ENCODE data around the gene KRT27. TPM values are rescaled to one million over a fixed set of nuclear protein-coding genes. Genes with fewer than 3 reads are reported as not detected.
"Not testable (repeated sequence)": the region's sequence is repeated elsewhere in the genome, so short reads cannot be mapped to it uniquely, and the experiment has no call there.

KRT27 gene
- total RNA-seq, 1 experiment from 2014 or later, result 6.9 TPM

- in situ Hi-C loops (cut with HindIII; ENCODE audit: low pct_unique_long_range_greater_than_20kb, low sequenced_read_pairs); DNase-seq (ENCODE audit: low read depth, low spot score): not testable (repeated sequence)
Observed at GRCh38 chr17:40814657-40815056, 32.3 kb upstream of the KRT27 start.

- DNase-seq (ENCODE audit: low read depth, low spot score), result no peak
Observed at GRCh38 chr17:40813804-40814203, 31.5 kb upstream of the KRT27 start.

GRCh38 chr17:40812639-40813038 lies 30.3 kb upstream of the KRT27 start:
- no peak for DNase-seq (ENCODE audit: low read depth, low spot score)
- in situ Hi-C loops (cut with HindIII; ENCODE audit: low pct_unique_long_range_greater_than_20kb, low sequenced_read_pairs), result no loop called here

More at GRCh38 chr17:40813804-40814203, 31.5 kb upstream of the KRT27 start:
- in situ Hi-C loops (cut with HindIII; ENCODE audit: low pct_unique_long_range_greater_than_20kb, low sequenced_read_pairs), result no loop called here

- no peak for DNase-seq (ENCODE audit: low read depth, low spot score)
- in situ Hi-C loops (cut with HindIII; ENCODE audit: low pct_unique_long_range_greater_than_20kb, low sequenced_read_pairs), result no loop called here
Observed at GRCh38 chr17:40810494-40810893, 28.1 kb upstream of the KRT27 start.

- no peak for DNase-seq (ENCODE audit: low read depth, low spot score)
- in situ Hi-C loops (cut with HindIII; ENCODE audit: low pct_unique_long_range_greater_than_20kb, low sequenced_read_pairs), result no loop called here
Observed at GRCh38 chr17:40809721-40810421, 27.5 kb upstream of the KRT27 start.

- no peak for DNase-seq (ENCODE audit: low read depth, low spot score)
- in situ Hi-C loops (cut with HindIII; ENCODE audit: low pct_unique_long_range_greater_than_20kb, low sequenced_read_pairs), result no loop called here
Observed at GRCh38 chr17:40806131-40806530, 23.8 kb upstream of the KRT27 start.

GRCh38 chr17:40803617-40804082 lies 21.3 kb upstream of the KRT27 start:
- peak; percentile 74 for DNase-seq (ENCODE audit: low read depth, low spot score)
- in situ Hi-C loops (cut with HindIII; ENCODE audit: low pct_unique_long_range_greater_than_20kb, low sequenced_read_pairs), result no loop called here

GRCh38 chr17:40801157-40801556 lies 18.8 kb upstream of the KRT27 start:
- in situ Hi-C loops (cut with HindIII; ENCODE audit: low pct_unique_long_range_greater_than_20kb, low sequenced_read_pairs), result no loop called here
- no peak for DNase-seq (ENCODE audit: low read depth, low spot score)

GRCh38 chr17:40800381-40800780 lies 18.0 kb upstream of the KRT27 start:
- in situ Hi-C loops (cut with HindIII; ENCODE audit: low pct_unique_long_range_greater_than_20kb, low sequenced_read_pairs), result no loop called here

GRCh38 chr17:40799859-40800258 lies 17.5 kb upstream of the KRT27 start, which contains the start of gene KRT28:
KRT28 (minus strand) TSS chr17:40799959; CDS start chr17:40799893, 66 bp downstream.
- in situ Hi-C loops (cut with HindIII; ENCODE audit: low pct_unique_long_range_greater_than_20kb, low sequenced_read_pairs), result no loop called here
- no peak for DNase-seq (ENCODE audit: low read depth, low spot score)

More at GRCh38 chr17:40800381-40800780, 18.0 kb upstream of the KRT27 start:
- DNase-seq (ENCODE audit: low read depth, low spot score), result no peak

GRCh38 chr17:40796846-40797245 lies 14.5 kb upstream of the KRT27 start:
- no peak for DNase-seq (ENCODE audit: low read depth, low spot score)
- in situ Hi-C loops (cut with HindIII; ENCODE audit: low pct_unique_long_range_greater_than_20kb, low sequenced_read_pairs), result no loop called here

- in situ Hi-C loops (cut with HindIII; ENCODE audit: low pct_unique_long_range_greater_than_20kb, low sequenced_read_pairs), result no loop called here
- DNase-seq (ENCODE audit: low read depth, low spot score), result no peak
Observed at GRCh38 chr17:40795019-40795667, 12.8 kb upstream of the KRT27 start.

- in situ Hi-C loops (cut with HindIII; ENCODE audit: low pct_unique_long_range_greater_than_20kb, low sequenced_read_pairs), result no loop called here
Observed at GRCh38 chr17:40794466-40794865, 12.1 kb upstream of the KRT27 start.

GRCh38 chr17:40793832-40794231 lies 11.5 kb upstream of the KRT27 start:
- no peak for DNase-seq (ENCODE audit: low read depth, low spot score)
- in situ Hi-C loops (cut with HindIII; ENCODE audit: low pct_unique_long_range_greater_than_20kb, low sequenced_read_pairs), result no loop called here

More at GRCh38 chr17:40794466-40794865, 12.1 kb upstream of the KRT27 start:
- no peak for DNase-seq (ENCODE audit: low read depth, low spot score)

- in situ Hi-C loops (cut with HindIII; ENCODE audit: low pct_unique_long_range_greater_than_20kb, low sequenced_read_pairs), result no loop called here
Observed at GRCh38 chr17:40791787-40792436, 9.6 kb upstream of the KRT27 start.

GRCh38 chr17:40791111-40791510 lies 8.8 kb upstream of the KRT27 start:
- no peak for DNase-seq (ENCODE audit: low read depth, low spot score)
- in situ Hi-C loops (cut with HindIII; ENCODE audit: low pct_unique_long_range_greater_than_20kb, low sequenced_read_pairs), result no loop called here

More at GRCh38 chr17:40791787-40792436, 9.6 kb upstream of the KRT27 start:
- peak; percentile 76 for DNase-seq (ENCODE audit: low read depth, low spot score)

GRCh38 chr17:40779181-40779909 lies 3.0 kb downstream of the KRT27 start:
- in situ Hi-C loops (cut with HindIII; ENCODE audit: low pct_unique_long_range_greater_than_20kb, low sequenced_read_pairs), result no loop called here
- DNase-seq (ENCODE audit: low read depth, low spot score), result no peak

GRCh38 chr17:40778461-40778860 lies 3.9 kb downstream of the KRT27 start:
- peak; percentile 96 for DNase-seq (ENCODE audit: low read depth, low spot score)
- in situ Hi-C loops (cut with HindIII; ENCODE audit: low pct_unique_long_range_greater_than_20kb, low sequenced_read_pairs), result no loop called here
